ENCODE measurements around the gene SH3BP2.

- TF ChIP-seq EZH2 (IDR thresholded peaks at IDR 0.05; ENCODE audit: borderline replicate concordance, insufficient read depth, low read length, poor library complexity, severe bottlenecking) (no peak), POLR2AphosphoS5 (IDR thresholded peaks at IDR 0.05) (no peak), REST (IDR thresholded peaks at IDR 0.05; ENCODE audit: borderline replicate concordance) (no peak), EP300 (conservative IDR thresholded peaks at IDR 0.05; ENCODE audit: poor library complexity, severe bottlenecking) (no peak), SMC3 (conservative IDR thresholded peaks at IDR 0.05; ENCODE audit: poor library complexity) (no peak), RAD21 (conservative IDR thresholded peaks at IDR 0.05) (no peak), TAF1 (IDR thresholded peaks at IDR 0.05; ENCODE audit: low read depth) (no peak), MXI1 (conservative IDR thresholded peaks at IDR 0.05; ENCODE audit: poor library complexity, severe bottlenecking) (no peak)
- TF ChIP-seq, protein P1, sequence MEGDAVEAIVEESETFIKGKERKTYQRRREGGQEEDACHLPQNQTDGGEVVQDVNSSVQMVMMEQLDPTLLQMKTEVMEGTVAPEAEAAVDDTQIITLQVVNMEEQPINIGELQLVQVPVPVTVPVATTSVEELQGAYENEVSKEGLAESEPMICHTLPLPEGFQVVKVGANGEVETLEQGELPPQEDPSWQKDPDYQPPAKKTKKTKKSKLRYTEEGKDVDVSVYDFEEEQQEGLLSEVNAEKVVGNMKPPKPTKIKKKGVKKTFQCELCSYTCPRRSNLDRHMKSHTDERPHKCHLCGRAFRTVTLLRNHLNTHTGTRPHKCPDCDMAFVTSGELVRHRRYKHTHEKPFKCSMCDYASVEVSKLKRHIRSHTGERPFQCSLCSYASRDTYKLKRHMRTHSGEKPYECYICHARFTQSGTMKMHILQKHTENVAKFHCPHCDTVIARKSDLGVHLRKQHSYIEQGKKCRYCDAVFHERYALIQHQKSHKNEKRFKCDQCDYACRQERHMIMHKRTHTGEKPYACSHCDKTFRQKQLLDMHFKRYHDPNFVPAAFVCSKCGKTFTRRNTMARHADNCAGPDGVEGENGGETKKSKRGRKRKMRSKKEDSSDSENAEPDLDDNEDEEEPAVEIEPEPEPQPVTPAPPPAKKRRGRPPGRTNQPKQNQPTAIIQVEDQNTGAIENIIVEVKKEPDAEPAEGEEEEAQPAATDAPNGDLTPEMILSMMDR (IDR thresholded peaks at IDR 0.05; ENCODE audit: poor library complexity, severe bottlenecking) = no peak
These were observed 41.9 kb upstream of the SH3BP2 start for GRCh38 chr4:2750719-2751605.

Measured in neural cell (in vitro differentiated cells).